Chondrocyte (in vitro differentiated cells): ENCODE results near the gene RALGPS1. TPM values are rescaled to one million over a fixed set of nuclear protein-coding genes. Genes with fewer than 3 reads are reported as not detected.

Source experiments
- DNase-seq: peaks from one replicate; pipeline ENCODE4 v3.0.0; 2021; ENCODE audit warnings: mixed read lengths, low spot score
- H3K27ac Mint-ChIP-seq: one replicate; pipeline ENCODE4 v1.8.0; 2021; ENCODE audit warnings: mild to moderate bottlenecking, moderate library complexity, mixed read lengths; ENCODE audit not compliant: unreplicated experiment
- H3K27me3 Mint-ChIP-seq: 2 replicates; pipeline ENCODE4 v1.8.0; 2021; ENCODE audit warnings: low read depth, mixed read lengths
- H3K36me3 Mint-ChIP-seq: 2 replicates; pipeline ENCODE4 v1.8.0; 2021; ENCODE audit warnings: low read depth, mixed read lengths
- H3K4me1 Mint-ChIP-seq: 2 replicates; pipeline ENCODE4 v1.8.0; 2021; ENCODE audit warnings: low read depth, mild to moderate bottlenecking, mixed read lengths
- H3K4me3 Mint-ChIP-seq: one replicate; pipeline ENCODE4 v1.8.0; 2021; ENCODE audit warnings: mild to moderate bottlenecking, moderate library complexity, mixed read lengths; ENCODE audit not compliant: unreplicated experiment
- H3K9me3 Mint-ChIP-seq: 2 replicates; pipeline ENCODE4 v1.8.0; 2021; ENCODE audit warnings: low read depth, mixed read lengths
- total RNA-seq: library from RNA; stranded (reverse); gene quantifications from 3 replicates; pipeline ENCODE4 v1.2.1, GENCODE V29; 2021
- TF ChIP-seq, protein P1 (sequence below): fragments of 200-600 bp; sonication (generic); IDR thresholded peaks from 2 replicates; pipeline ENCODE4 v1.5.0; 2021; ENCODE audit warnings: antibody characterized with exemption, mild to moderate bottlenecking, moderate library complexity

Gene RALGPS1
- total RNA-seq, 1 donor from 2014 or later, result 8.1 TPM

DNA sequence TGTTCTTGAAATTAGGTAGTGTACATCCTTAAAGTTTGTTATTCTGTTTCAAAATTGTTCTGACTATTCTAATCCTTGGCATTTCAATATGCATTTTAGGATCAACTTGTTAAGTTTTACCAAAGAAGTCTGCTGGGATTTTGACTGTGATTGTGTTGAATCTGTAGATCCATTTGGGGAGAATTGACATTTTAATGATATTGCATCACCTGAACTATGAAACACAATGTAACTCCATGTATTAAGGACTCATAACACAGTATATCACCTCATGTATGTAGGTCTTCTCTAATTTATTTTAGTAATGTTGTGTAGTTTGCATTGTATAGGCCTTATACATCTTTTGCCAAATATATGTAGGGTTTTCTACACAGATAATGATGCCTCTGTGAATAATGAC, 77.8 kb downstream of the RALGPS1 start:
- Mint-ChIP-seq H3K36me3 (peaks cover 20% of the 10 kb centered on the region), H3K27me3 (peaks cover 2% of the 10 kb centered on the region), H3K9me3 (peaks cover 14% of the 10 kb centered on the region), H3K4me3 (no peak overlapping the region), H3K4me1 (no peaks in the 10 kb centered on the region), H3K27ac (no peak overlapping the region)
- DNase-seq, result no peak
- TF ChIP-seq, protein P1, sequence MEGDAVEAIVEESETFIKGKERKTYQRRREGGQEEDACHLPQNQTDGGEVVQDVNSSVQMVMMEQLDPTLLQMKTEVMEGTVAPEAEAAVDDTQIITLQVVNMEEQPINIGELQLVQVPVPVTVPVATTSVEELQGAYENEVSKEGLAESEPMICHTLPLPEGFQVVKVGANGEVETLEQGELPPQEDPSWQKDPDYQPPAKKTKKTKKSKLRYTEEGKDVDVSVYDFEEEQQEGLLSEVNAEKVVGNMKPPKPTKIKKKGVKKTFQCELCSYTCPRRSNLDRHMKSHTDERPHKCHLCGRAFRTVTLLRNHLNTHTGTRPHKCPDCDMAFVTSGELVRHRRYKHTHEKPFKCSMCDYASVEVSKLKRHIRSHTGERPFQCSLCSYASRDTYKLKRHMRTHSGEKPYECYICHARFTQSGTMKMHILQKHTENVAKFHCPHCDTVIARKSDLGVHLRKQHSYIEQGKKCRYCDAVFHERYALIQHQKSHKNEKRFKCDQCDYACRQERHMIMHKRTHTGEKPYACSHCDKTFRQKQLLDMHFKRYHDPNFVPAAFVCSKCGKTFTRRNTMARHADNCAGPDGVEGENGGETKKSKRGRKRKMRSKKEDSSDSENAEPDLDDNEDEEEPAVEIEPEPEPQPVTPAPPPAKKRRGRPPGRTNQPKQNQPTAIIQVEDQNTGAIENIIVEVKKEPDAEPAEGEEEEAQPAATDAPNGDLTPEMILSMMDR, result no peak

DNA sequence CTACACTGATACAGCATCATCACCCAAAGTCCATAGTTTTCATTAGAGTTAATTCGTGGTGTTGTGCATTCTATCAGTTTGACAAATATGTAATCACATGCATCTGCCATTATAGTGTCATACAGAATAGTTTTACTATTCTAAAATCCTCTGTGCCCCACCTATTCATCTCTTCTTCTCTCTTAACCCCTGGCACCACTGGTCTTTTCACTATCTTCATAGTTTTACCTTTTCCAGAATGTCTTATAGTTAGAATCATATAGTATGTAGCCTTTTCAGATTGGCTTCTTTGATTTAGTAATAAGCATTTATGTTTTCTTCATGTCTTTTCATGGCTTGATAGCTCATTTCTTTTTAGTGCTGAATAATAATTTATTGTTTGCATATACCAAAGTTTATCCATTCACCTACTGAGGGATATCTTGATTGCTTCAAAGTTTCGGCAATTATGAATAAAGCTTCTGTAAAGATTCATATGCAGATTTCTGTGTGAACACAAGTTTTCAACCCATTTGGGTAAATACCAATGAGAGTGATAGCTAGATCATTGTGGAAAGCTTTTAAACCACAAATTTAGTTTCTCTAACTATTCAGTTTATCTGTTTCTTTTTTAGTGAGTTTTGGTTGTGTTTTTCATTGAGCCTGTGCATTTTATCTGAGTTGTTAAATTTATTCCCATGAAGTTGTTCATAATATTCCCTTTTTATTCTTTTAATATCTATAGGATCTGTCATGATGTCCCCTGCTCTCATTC, 84.9 kb downstream of the RALGPS1 start:
- Mint-ChIP-seq H3K36me3 (peaks cover 7% of the 10 kb centered on the region), H3K27me3 (peaks cover 2% of the 10 kb centered on the region), H3K4me3 (no peak overlapping the region), H3K9me3 (peaks cover 5% of the 10 kb centered on the region), H3K4me1 (no peaks in the 10 kb centered on the region), H3K27ac (no peak overlapping the region)
- DNase-seq, result no peak
- TF ChIP-seq, protein P1, result no peak

DNA sequence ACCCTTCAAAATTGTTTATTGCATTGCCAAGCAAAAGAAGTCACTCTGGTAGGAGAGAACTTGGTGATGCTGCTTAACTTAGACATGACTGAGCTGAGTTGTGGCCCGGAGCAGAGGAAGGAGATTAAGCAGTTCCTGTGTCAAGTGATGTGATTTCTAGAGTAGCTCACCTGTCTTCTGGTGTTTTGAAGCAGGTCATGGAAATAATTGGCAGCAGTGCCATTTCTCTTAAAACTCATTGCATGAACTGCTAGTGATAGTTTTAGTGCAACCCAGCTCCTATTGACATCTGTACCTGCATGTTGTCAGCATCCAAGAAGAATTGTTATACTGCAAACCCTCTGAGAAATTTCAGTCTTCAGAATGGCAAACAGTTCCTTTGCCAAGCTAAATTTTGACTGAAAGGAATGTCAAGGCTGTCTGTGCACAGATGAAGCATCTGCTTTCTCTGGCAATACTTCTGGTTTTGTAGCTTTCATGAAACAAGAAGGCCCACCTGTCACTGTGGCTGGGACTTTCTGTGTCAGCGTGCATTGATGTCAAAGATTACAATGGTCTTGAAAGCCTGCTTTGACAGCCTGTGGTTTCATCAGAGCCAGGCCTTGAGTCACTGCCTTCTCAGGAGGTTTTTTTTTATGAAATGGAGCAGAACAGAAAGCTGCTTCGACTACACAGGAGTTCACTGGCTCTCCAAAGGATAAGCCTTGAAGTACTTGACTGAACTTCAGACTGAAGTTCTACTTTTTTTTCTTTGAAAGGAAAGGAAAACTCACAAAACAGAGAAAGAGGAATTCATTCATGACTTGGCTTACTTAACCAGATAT, 90.6 kb downstream of the RALGPS1 start:
- Mint-ChIP-seq H3K9me3 (no peaks in the 10 kb centered on the region), H3K4me3 (no peak overlapping the region), H3K27ac (no peak overlapping the region), H3K27me3 (no peaks in the 10 kb centered on the region), H3K4me1 (peaks cover 6% of the 10 kb centered on the region), H3K36me3 (peaks cover 1% of the 10 kb centered on the region)
- TF ChIP-seq, protein P1, result no peak
- no peak for DNase-seq

DNA sequence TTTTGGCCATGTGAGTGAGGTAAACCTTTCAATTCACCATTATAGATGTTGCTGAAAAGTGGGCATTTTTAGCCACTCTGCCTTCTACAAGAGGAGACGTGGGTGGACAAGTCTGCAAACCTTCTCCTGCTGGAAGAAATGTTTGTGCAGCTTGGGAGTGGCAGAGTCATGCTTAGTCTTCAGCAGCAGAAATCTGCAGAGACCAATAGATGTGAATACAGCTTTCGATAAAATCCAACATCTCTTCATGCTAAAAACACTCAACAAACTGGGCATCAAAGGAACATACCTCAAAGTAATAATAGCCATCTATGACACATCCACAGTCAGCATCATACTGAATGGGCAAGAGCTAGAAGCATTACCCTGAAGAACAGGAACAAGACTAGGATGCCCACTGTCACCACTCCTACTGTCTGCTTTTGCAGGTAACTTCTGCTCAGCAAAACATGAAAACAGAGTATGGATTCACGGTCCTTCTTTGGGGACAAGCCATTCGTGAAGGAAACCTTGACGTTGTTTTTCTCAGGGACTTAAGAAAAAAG, 91.3 kb downstream of the RALGPS1 start:
- no peaks in the 10 kb centered on the region for H3K9me3 Mint-ChIP-seq
- no peak for DNase-seq
- TF ChIP-seq, protein P1, result no peak
- no peak overlapping the region for H3K27ac Mint-ChIP-seq
- no peaks in the 10 kb centered on the region for H3K27me3 Mint-ChIP-seq
- peaks cover 3% of the 10 kb centered on the region for H3K36me3 Mint-ChIP-seq
- H3K4me1 Mint-ChIP-seq, result peaks cover 6% of the 10 kb centered on the region
- no peak overlapping the region for H3K4me3 Mint-ChIP-seq

DNA sequence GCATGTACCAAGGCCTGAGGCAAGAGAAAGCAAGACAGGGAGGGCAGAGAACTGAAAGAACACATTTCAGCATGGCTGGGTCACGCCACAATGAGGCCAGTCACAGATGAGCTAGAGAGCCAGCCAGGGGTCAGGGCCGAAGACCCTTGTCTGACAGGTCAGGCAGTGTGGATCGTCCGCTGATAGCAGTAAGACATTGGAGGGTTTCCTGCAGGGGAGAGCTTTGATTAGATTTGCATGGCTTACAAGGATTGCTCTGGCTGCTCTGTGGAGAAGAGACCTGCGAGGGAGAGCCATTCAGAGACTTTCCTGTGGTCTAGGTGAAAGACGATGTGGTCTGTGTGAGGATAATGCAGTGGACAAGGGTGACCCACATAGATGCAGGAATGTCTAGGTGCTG, 93.1 kb downstream of the RALGPS1 start:
- H3K27ac Mint-ChIP-seq, result no peak overlapping the region
- no peaks in the 10 kb centered on the region for H3K9me3 Mint-ChIP-seq
- no peaks in the 10 kb centered on the region for H3K27me3 Mint-ChIP-seq
- peaks cover 3% of the 10 kb centered on the region for H3K36me3 Mint-ChIP-seq
- H3K4me3 Mint-ChIP-seq, result no peak overlapping the region
- H3K4me1 Mint-ChIP-seq, result peaks cover 6% of the 10 kb centered on the region
- DNase-seq, result no peak
- TF ChIP-seq, protein P1, result no peak
